IPS DF 6.9 (cell line): ENCODE results near the gene CRYM.
"Not testable (repeated sequence)": the region's sequence is repeated elsewhere in the genome, so short reads cannot be mapped to it uniquely, and the experiment has no call there.

Experiments
- DNase-seq: peaks from one replicate; pipeline ENCODE4 v3.0.0-alpha.2; 2013; ENCODE audit warnings: low read depth, low spot score
- H3K27ac ChIP-seq: one replicate; pipeline ENCODE4 v1.5.1; 2013; ENCODE audit warnings: low read length, control low read depth
- H3K27me3 ChIP-seq: 2 replicates; pipeline ENCODE4 v1.6.1; 2013; ENCODE audit warnings: mild to moderate bottlenecking, low read length; ENCODE audit not compliant: control insufficient read depth, insufficient read depth
- H3K36me3 ChIP-seq: 2 replicates; pipeline ENCODE4 v1.6.1; 2013; ENCODE audit warnings: low read length; ENCODE audit not compliant: control insufficient read depth, insufficient read depth
- H3K4me1 ChIP-seq: 2 replicates; pipeline ENCODE4 v1.6.1; 2013; ENCODE audit warnings: low read length; ENCODE audit not compliant: control insufficient read depth, insufficient read depth
- H3K4me3 ChIP-seq: 2 replicates; pipeline ENCODE4 v1.5.1; 2013; ENCODE audit warnings: mild to moderate bottlenecking, low read length
- H3K9me3 ChIP-seq: 2 replicates; pipeline ENCODE4 v1.6.1; 2013; ENCODE audit warnings: low read length, inconsistent platforms; ENCODE audit not compliant: control insufficient read depth, insufficient read depth
- WGBS: extraction: QIAGEN DNeasy Blood & Tissue Kit; methylation state at CpG from one replicate; pipeline ENCODE4 v1.1.7; 2013; ENCODE audit warnings: mixed read lengths, missing lambda C conversion rate; ENCODE audit not compliant: insufficient read length, insufficient coverage; 5-methylcytosine and 5-hydroxymethylcytosine counted together

The CRYM gene

GRCh38 chr16:21277927-21278706, at the start of gene CRYM:
Gene CRYM, minus strand, starts transcription at chr16:21278290. Its CDS starts 39 bp downstream, at chr16:21278251.
- no peak for DNase-seq
- WGBS = no CpG with 5 or more reads among the region's 46 CpGs
- H3K9me3 ChIP-seq = no peaks in the 10 kb centered on the region
- no peaks in the 10 kb centered on the region; the same call in 1 of the 2 replicates for H3K4me1 ChIP-seq
- H3K27ac ChIP-seq = no peak within 1 kb of the TSS
- H3K27me3 ChIP-seq = 0 out of 2 replicates have a peak, but pooled peaks cover 1% of the 10 kb centered on the region
- peak within 1 kb of the TSS; percentile 75 for H3K4me3 ChIP-seq
- H3K36me3 ChIP-seq = no peaks in the 10 kb centered on the region

- no peaks in the 10 kb centered on the region for H3K9me3 ChIP-seq
- no CpG with 5 or more reads among the region's 3 CpGs for WGBS
- DNase-seq = no peak
- no peaks in the 10 kb centered on the region; the same call in 1 of the 2 replicates for H3K4me1 ChIP-seq
- no peaks in the 10 kb centered on the region for H3K36me3 ChIP-seq
- H3K4me3 ChIP-seq = no peak overlapping the region
- no peak overlapping the region for H3K27ac ChIP-seq
- H3K27me3 ChIP-seq = no peaks in the 10 kb centered on the region
Measured at GRCh38 chr16:21327046-21327445, 49.0 kb upstream of the CRYM start.

GRCh38 chr16:21326459-21326858, 48.4 kb upstream of the CRYM start:
- Histone ChIP-seq H3K4me3 (no peak overlapping the region), H3K4me1 (no peaks in the 10 kb centered on the region; the same call in 1 of the 2 replicates), H3K27ac (no peak overlapping the region), H3K9me3 (no peaks in the 10 kb centered on the region), H3K36me3 (no peaks in the 10 kb centered on the region), H3K27me3 (no peaks in the 10 kb centered on the region)
- no peak for DNase-seq
- WGBS = no CpG with 5 or more reads among the region's 2 CpGs

DNA sequence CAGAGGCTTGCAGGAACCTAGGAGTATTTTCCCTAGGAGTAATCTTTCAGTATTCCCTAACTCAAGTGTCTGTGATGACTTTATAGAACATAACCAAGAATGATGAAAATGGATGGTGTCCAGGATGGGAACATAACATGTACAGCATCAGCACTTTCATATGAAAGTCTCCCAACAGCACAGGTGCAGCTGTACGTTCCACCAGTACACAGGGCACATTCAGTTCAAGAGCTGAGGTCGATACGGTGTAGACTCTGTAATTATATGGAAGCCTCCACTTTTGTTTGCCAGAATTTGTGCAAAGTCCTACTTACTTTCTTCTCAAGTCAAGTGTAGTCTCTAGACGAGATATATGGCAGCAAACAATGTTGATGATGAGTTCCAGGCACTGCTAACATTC, 46.2 kb upstream of the CRYM start:
- H3K4me1 ChIP-seq = no peaks in the 10 kb centered on the region; the same call in 1 of the 2 replicates
- WGBS = no CpG with 5 or more reads among the region's 4 CpGs
- H3K9me3 ChIP-seq = no peaks in the 10 kb centered on the region
- DNase-seq = no peak
- H3K36me3 ChIP-seq = no peaks in the 10 kb centered on the region
- H3K4me3 ChIP-seq = no peak overlapping the region
- no peak overlapping the region for H3K27ac ChIP-seq
- no peaks in the 10 kb centered on the region for H3K27me3 ChIP-seq

- H3K27ac ChIP-seq, DNase-seq, H3K4me3 ChIP-seq, H3K27me3 ChIP-seq, H3K4me1 ChIP-seq, H3K9me3 ChIP-seq, H3K36me3 ChIP-seq: not testable (repeated sequence)
- no CpG with 5 or more reads among the region's 2 CpGs for WGBS
Measured at GRCh38 chr16:21322251-21322650, 44.2 kb upstream of the CRYM start.

GRCh38 chr16:21321736-21322135, 43.6 kb upstream of the CRYM start:
- H3K36me3 ChIP-seq = no peaks in the 10 kb centered on the region
- DNase-seq = no peak
- no peak overlapping the region for H3K4me3 ChIP-seq
- no peaks in the 10 kb centered on the region for H3K9me3 ChIP-seq
- no peaks in the 10 kb centered on the region for H3K27me3 ChIP-seq
- H3K4me1 ChIP-seq = no peaks in the 10 kb centered on the region; the same call in 1 of the 2 replicates
- no CpG with 5 or more reads among the region's 6 CpGs for WGBS
- H3K27ac ChIP-seq = no peak overlapping the region

GRCh38 chr16:21314339-21314738, 36.2 kb upstream of the CRYM start:
- Histone ChIP-seq H3K4me1 (no peaks in the 10 kb centered on the region), H3K36me3 (no peaks in the 10 kb centered on the region), H3K4me3 (no peak overlapping the region), H3K9me3 (no peaks in the 10 kb centered on the region), H3K27ac (no peak overlapping the region), H3K27me3 (no peaks in the 10 kb centered on the region)
- no peak for DNase-seq
- no CpG with 5 or more reads among the region's 1 CpG for WGBS

GRCh38 chr16:21312863-21313372, 34.8 kb upstream of the CRYM start:
- no CpG with 5 or more reads among the region's 25 CpGs for WGBS
- H3K9me3 ChIP-seq, H3K36me3 ChIP-seq, H3K4me3 ChIP-seq, H3K27ac ChIP-seq, H3K27me3 ChIP-seq, DNase-seq, H3K4me1 ChIP-seq: not testable (repeated sequence)

- H3K4me3 ChIP-seq, H3K27me3 ChIP-seq, DNase-seq, H3K27ac ChIP-seq, H3K9me3 ChIP-seq, H3K4me1 ChIP-seq, H3K36me3 ChIP-seq: not testable (repeated sequence)
- no CpG with 5 or more reads among the region's 18 CpGs for WGBS
Measured at GRCh38 chr16:21312046-21312445, 34.0 kb upstream of the CRYM start.

GRCh38 chr16:21306712-21307111, 28.6 kb upstream of the CRYM start:
- DNase-seq, H3K27ac ChIP-seq, H3K4me3 ChIP-seq, H3K9me3 ChIP-seq, H3K36me3 ChIP-seq, H3K4me1 ChIP-seq: not testable (repeated sequence)
- WGBS = no CpG with 5 or more reads among the region's 5 CpGs
- peaks cover 13% of the 10 kb centered on the region; the same call in 1 of the 2 replicates for H3K27me3 ChIP-seq
